ENCODE results near the gene SLC7A14. TPM values are rescaled to one million over a fixed set of nuclear protein-coding genes. Genes with fewer than 3 reads are reported as not detected.

SLC7A14 gene
- total RNA-seq, 1 donor from 2014 or later = 11.8 TPM

GRCh38 chr3:170470063-170471016, 115.5 kb downstream of the SLC7A14 start:
- DNase-seq (ENCODE audit: low read depth, low spot score) = no peak

GRCh38 chr3:170469151-170470062, 116.5 kb downstream of the SLC7A14 start:
- no peak for DNase-seq (ENCODE audit: low read depth, low spot score)

- no peak for DNase-seq (ENCODE audit: low read depth, low spot score)
These were observed 118.2 kb downstream of the SLC7A14 start for GRCh38 chr3:170467571-170468147.

GRCh38 chr3:170467007-170467406, 118.9 kb downstream of the SLC7A14 start:
- DNase-seq (ENCODE audit: low read depth, low spot score) = no peak

GRCh38 chr3:170465955-170466354, 119.9 kb downstream of the SLC7A14 start:
- no peak for DNase-seq (ENCODE audit: low read depth, low spot score)

- no peak for DNase-seq (ENCODE audit: low read depth, low spot score)
These were observed 122.9 kb downstream of the SLC7A14 start for GRCh38 chr3:170463011-170463410.

- no peak for DNase-seq (ENCODE audit: low read depth, low spot score)
These were observed 127.6 kb downstream of the SLC7A14 start for GRCh38 chr3:170458285-170458684.

GRCh38 chr3:170454509-170454908, 131.4 kb downstream of the SLC7A14 start:
- DNase-seq (ENCODE audit: low read depth, low spot score) = no peak

GRCh38 chr3:170450039-170450438, 135.8 kb downstream of the SLC7A14 start:
- no peak for DNase-seq (ENCODE audit: low read depth, low spot score)

- no peak for DNase-seq (ENCODE audit: low read depth, low spot score)
These were observed 137.3 kb downstream of the SLC7A14 start for GRCh38 chr3:170448584-170448983.

- no peak for DNase-seq (ENCODE audit: low read depth, low spot score)
These were observed 142.4 kb downstream of the SLC7A14 start for GRCh38 chr3:170443457-170443856.

GRCh38 chr3:170442947-170443346, 142.9 kb downstream of the SLC7A14 start:
- DNase-seq (ENCODE audit: low read depth, low spot score) = no peak

GRCh38 chr3:170441412-170441811, 144.5 kb downstream of the SLC7A14 start:
- DNase-seq (ENCODE audit: low read depth, low spot score) = no peak

GRCh38 chr3:170440344-170440743, 145.5 kb downstream of the SLC7A14 start:
- DNase-seq (ENCODE audit: low read depth, low spot score) = no peak

- no peak for DNase-seq (ENCODE audit: low read depth, low spot score)
These were observed 147.0 kb downstream of the SLC7A14 start for GRCh38 chr3:170438836-170439235.

- no peak for DNase-seq (ENCODE audit: low read depth, low spot score)
These were observed 148.0 kb downstream of the SLC7A14 start for GRCh38 chr3:170437696-170438407.

- DNase-seq (ENCODE audit: low read depth, low spot score) = no peak
These were observed 148.7 kb downstream of the SLC7A14 start for GRCh38 chr3:170437176-170437575.

GRCh38 chr3:170436697-170437096, 149.2 kb downstream of the SLC7A14 start:
- DNase-seq (ENCODE audit: low read depth, low spot score) = no peak

GRCh38 chr3:170432416-170432815, 153.5 kb downstream of the SLC7A14 start:
- no peak for DNase-seq (ENCODE audit: low read depth, low spot score)

- no peak for DNase-seq (ENCODE audit: low read depth, low spot score)
These were observed 154.8 kb downstream of the SLC7A14 start for GRCh38 chr3:170431054-170431453.

GRCh38 chr3:170429050-170429449, 156.8 kb downstream of the SLC7A14 start:
- no peak for DNase-seq (ENCODE audit: low read depth, low spot score)

Data from pulmonary artery endothelial cell (primary cell).